OCI-LY3 (cell line): ENCODE measurements around the gene EAPP.
"Not testable (repeated sequence)": the region's sequence is repeated elsewhere in the genome, so short reads cannot be mapped to it uniquely, and the experiment has no call there.

Experiments
- CTCF ChIP-seq: fragments of 200-600, 300-600 bp; sonication (generic); IDR thresholded peaks from 2 replicates; pipeline ENCODE4 v1.5.1; 2014; ENCODE audit warnings: antibody characterized with exemption, low read length, low read depth
- EZH2phosphoT487 ChIP-seq: fragments of 200-600 bp; shearing (Covaris generic); IDR thresholded peaks from 2 replicates; pipeline ENCODE4 v1.6.1; 2018; ENCODE audit warnings: antibody characterized with exemption, mixed run types, low read depth

GRCh38 chr14:34556498-34556829 is 17.0 kb upstream of the EAPP start:
- TF ChIP-seq CTCF, EZH2phosphoT487: not testable (repeated sequence)
